Measurements from ENCODE around the gene GYS2. TPM values are rescaled to one million over a fixed set of nuclear protein-coding genes. Genes with fewer than 3 reads are reported as not detected.

GYS2 gene
- total RNA-seq, 4 donors from 2014 or later = not detected

DNA sequence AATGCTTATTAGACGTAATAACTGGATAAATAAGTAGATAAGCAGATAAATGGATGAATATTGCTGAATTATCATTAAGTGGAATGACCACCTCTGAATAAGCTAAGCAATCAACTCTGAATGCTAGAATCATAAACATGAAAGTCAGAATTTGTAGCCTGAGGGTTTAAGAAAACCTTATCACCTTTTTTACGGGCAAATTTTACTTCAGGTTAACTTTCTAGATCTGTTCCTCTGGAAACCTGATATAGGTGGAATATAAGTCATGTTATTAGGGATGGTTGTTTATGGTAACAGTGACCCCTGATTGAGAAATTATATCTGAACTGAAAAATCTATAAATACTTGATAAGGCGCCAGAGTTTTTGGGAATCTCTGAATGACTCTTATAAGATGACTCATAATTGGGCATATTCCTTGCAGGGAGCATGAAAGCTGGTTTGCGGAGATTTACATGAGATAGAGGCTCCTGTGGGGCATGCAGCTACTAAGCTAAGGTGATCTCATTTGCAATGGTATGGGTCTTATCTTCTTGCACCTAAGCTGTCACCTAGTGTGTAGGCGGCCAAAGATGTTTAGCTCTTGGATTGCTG is 66.5 kb downstream of the GYS2 start:
- WGBS, 2 donors = 60 to 61% methylated on average over 5 of the region's 5 CpGs
- intact Hi-C loops (cut with DNase I; ENCODE audit: low total_unique reads) = no loop called here
- TF ChIP-seq POLR2A (IDR thresholded peaks at IDR 0.05) = no peak
- TF ChIP-seq, protein P1, sequence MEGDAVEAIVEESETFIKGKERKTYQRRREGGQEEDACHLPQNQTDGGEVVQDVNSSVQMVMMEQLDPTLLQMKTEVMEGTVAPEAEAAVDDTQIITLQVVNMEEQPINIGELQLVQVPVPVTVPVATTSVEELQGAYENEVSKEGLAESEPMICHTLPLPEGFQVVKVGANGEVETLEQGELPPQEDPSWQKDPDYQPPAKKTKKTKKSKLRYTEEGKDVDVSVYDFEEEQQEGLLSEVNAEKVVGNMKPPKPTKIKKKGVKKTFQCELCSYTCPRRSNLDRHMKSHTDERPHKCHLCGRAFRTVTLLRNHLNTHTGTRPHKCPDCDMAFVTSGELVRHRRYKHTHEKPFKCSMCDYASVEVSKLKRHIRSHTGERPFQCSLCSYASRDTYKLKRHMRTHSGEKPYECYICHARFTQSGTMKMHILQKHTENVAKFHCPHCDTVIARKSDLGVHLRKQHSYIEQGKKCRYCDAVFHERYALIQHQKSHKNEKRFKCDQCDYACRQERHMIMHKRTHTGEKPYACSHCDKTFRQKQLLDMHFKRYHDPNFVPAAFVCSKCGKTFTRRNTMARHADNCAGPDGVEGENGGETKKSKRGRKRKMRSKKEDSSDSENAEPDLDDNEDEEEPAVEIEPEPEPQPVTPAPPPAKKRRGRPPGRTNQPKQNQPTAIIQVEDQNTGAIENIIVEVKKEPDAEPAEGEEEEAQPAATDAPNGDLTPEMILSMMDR (IDR thresholded peaks at IDR 0.05) = no peak
- H3K4me3 ChIP-seq (ENCODE audit: low read depth, poor library complexity, severe bottlenecking) = no peak overlapping the region
- no peak for DNase-seq (ENCODE audit: low spot score in 2 of 2)

DNA sequence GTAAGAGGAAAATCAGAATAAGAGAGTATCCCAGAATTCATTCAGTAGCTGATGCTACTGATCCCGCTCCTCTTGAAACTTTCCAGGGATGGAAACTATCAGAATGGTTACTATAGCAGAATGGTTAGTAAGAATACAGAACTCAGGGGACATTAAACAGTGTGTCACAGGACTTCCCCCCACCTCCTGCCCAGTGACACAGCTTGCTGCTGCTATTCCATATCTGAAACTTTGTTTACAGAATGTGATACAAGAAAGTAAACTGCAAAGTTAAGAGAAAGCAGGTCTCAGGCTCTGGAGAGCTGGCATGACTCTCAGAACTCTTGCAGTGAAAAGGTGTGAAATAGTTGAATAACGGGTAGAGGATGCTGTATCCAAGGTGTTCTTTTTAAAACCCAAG is 75.2 kb downstream of the GYS2 start:
- 76 to 79% methylated on average over 2 of the region's 2 CpGs for WGBS, 2 donors
- H3K4me3 ChIP-seq (ENCODE audit: low read depth, poor library complexity, severe bottlenecking) = no peak overlapping the region
- TF ChIP-seq, protein P1 (IDR thresholded peaks at IDR 0.05) = no peak
- TF ChIP-seq POLR2A (IDR thresholded peaks at IDR 0.05) = no peak
- DNase-seq (ENCODE audit: low spot score in 2 of 2) = no peak
- intact Hi-C loops (cut with DNase I; ENCODE audit: low total_unique reads) = no loop called here

DNA sequence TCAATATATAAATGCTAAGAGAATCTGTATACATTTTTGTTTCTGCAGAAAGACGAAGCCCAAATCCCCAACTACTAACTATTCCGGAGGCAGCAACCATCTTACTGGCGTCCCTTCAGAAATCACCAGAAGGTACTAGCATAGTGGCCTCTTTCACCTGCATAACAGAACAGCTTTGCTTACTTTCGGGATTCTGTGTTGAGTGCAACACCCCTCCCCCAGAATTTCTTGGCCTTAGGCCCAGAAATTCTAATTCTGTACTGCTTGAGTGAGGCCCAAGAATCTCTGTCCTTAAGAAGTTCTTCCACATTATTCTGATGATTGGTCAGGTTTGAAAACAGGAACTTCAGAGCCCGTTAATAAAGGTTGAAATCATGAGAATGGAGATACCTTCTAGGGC is 75.7 kb downstream of the GYS2 start:
- H3K4me3 ChIP-seq (ENCODE audit: low read depth, poor library complexity, severe bottlenecking) = no peak overlapping the region
- 78 to 80% methylated on average over 5 of the region's 5 CpGs for whole genome bisulfite sequencing, 2 donors
- TF ChIP-seq, protein P1 (IDR thresholded peaks at IDR 0.05) = no peak
- no peak for TF ChIP-seq POLR2A (IDR thresholded peaks at IDR 0.05)
- intact Hi-C loops (cut with DNase I; ENCODE audit: low total_unique reads) = no loop called here
- no peak for DNase-seq (ENCODE audit: low spot score in 2 of 2)

DNA sequence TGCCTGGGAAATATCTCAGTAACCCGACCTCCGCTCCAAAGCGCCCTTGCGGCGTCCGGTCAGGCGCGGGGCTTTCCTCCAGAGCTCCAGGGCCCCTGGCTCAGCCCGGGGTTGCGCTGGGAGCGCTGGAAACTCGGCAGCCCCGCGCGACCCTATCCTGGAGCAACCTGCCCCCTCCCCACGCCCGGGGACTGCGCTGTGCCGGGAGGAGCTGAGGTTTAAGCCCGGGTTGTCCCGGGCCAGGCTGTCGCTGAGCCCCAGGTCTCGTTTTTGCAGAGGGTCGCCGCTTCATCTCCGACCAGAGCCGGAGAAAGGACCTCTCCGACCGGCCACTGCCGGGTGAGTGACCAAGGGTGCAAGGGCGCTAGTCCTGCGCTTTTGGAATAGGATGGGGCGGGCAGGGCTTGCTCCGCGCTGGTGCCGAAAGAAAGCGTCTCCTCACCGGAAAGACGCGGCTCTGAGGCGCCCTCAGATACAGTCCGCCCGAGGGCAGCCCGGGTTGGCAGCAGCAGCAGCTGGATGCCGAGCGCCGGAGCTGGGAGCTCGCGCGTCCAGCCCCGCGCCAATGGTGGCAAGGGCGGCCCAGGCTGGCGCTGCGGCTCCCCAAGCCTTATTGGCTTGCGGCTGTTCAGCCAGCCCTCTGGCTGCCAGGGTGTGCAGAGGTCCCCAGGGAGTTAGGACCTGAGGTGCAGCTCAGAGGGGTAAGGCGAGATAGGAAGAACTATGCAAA is 77.0 kb downstream of the GYS2 start:
- 0% methylated on average over 26 to 54 of the region's 57 CpGs for WGBS, 2 donors
- no peak for TF ChIP-seq POLR2A (IDR thresholded peaks at IDR 0.05)
- TF ChIP-seq, protein P1 (IDR thresholded peaks at IDR 0.05) = no peak
- intact Hi-C loops (cut with DNase I; ENCODE audit: low total_unique reads) = no loop called here
- DNase-seq (ENCODE audit: low spot score in 2 of 2) = peak in 1 of 2 donors; percentile 86
- H3K4me3 ChIP-seq (ENCODE audit: low read depth, poor library complexity, severe bottlenecking) = peak overlapping the region; percentile 17

DNA sequence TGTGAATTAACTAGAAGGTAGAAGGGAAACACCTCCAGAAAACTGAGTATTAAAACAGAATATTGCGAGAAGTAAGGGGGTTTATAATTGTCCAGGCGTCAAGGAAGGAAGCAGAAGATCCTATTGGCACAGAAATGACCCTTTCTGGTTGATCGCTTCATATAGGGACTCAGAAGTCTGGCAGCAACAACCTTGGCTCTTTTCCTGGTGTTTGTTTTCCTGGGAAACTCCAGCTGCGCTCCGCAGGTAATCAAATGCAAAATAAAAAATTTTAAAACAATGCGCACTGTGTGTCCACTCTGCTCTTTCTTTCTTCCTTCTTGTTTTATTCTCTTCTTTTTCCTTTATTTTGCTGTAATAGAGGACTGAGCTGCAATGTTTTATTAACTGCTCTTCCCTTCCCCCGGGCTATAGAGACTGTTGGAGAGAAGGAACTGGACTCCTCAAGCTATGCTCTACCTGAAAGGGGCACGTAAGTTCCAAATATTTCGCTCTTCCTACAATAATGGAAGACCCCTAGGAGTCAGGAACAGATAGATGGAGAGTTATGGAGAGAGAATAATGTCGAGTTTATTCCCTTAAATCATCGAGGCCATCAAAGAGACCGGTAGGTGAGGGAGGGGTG is 77.8 kb downstream of the GYS2 start:
- no peak for DNase-seq (ENCODE audit: low spot score in 2 of 2)
- WGBS, 2 donors = 34 to 37% methylated on average over 12 of the region's 12 CpGs
- no peak for TF ChIP-seq POLR2A (IDR thresholded peaks at IDR 0.05)
- TF ChIP-seq, protein P1 (IDR thresholded peaks at IDR 0.05) = no peak
- H3K4me3 ChIP-seq (ENCODE audit: low read depth, poor library complexity, severe bottlenecking) = no peak overlapping the region
- intact Hi-C loops (cut with DNase I; ENCODE audit: low total_unique reads) = no loop called here

All from lower leg skin (tissue), 4 donors.